AG04450 (cell line): ENCODE measurements around the gene NODAL. TPM values are rescaled to one million over a fixed set of nuclear protein-coding genes. Genes with fewer than 3 reads are reported as not detected.

Experiments
- polyA plus RNA-seq: library from polyadenylated mRNA; depleted of rRNA; stranded (reverse); fragments of >200 nt; gene quantifications from 2 replicates; pipeline ENCODE4 v1.2.3, GENCODE V29; 2011; rRNA removed

Gene NODAL
- polyA plus RNA-seq, 1 experiment, result not detected

Other genes starting within 250 kb of the NODAL start
- gene PPA1, start 208.3 kb downstream of the NODAL start, polyA plus RNA-seq, result 148 and 227 TPM in 2 replicates
- gene NPFFR1, start 157.7 kb downstream of the NODAL start, polyA plus RNA-seq, result 0.01 TPM in 1 of 2 replicates, not detected in the other
- 12.3 and 13.8 TPM in 2 replicates for gene LRRC20, start 59.1 kb downstream of the NODAL start, polyA plus RNA-seq
- gene EIF4EBP2, start 37.5 kb downstream of the NODAL start, polyA plus RNA-seq, result 27.3 and 31.2 TPM in 2 replicates
- gene PALD1, start 37.1 kb upstream of the NODAL start, polyA plus RNA-seq, result 0.17 TPM in 2 replicates
- gene PRF1, start 161.1 kb upstream of the NODAL start, polyA plus RNA-seq, result not detected in 2 replicates
- 2.9 and 4.6 TPM in 2 replicates for gene ADAMTS14, start 230.8 kb upstream of the NODAL start, polyA plus RNA-seq